Nephron progenitor cell (in vitro differentiated cells): Measurements from ENCODE around the gene RPP25L.

Experiments used
- DNase-seq: peaks from one replicate; pipeline ENCODE4 v3.0.0; 2021
- H3K27ac Mint-ChIP-seq: 2 replicates; pipeline ENCODE4 v1.8.0; 2021; ENCODE audit warnings: mild to moderate bottlenecking, moderate library complexity, mixed read lengths
- H3K27me3 Mint-ChIP-seq: 2 replicates; pipeline ENCODE4 v1.8.0; 2021; ENCODE audit warnings: mild to moderate bottlenecking, low read depth, mixed read lengths; ENCODE audit not compliant: poor library complexity
- H3K36me3 Mint-ChIP-seq: 2 replicates; pipeline ENCODE4 v1.8.0; 2021; ENCODE audit warnings: low read depth, mixed read lengths
- H3K4me1 Mint-ChIP-seq: 2 replicates; pipeline ENCODE4 v1.8.0; 2021; ENCODE audit warnings: mixed read lengths
- H3K4me3 Mint-ChIP-seq: 2 replicates; pipeline ENCODE4 v1.8.0; 2021; ENCODE audit warnings: mild to moderate bottlenecking, moderate library complexity, mixed read lengths
- H3K9me3 Mint-ChIP-seq: 2 replicates; pipeline ENCODE4 v1.8.0; 2021; ENCODE audit warnings: mild to moderate bottlenecking, moderate library complexity, mixed read lengths
- CTCF ChIP-seq: fragments of 200-600 bp; sonication (generic); IDR thresholded peaks from 2 replicates; pipeline ENCODE4 v1.5.0; 2021; ENCODE audit warnings: antibody characterized with exemption

The RPP25L gene

GRCh38 chr9:34601937-34602573 lies 9.8 kb downstream of the RPP25L start:
- no peaks in the 10 kb centered on the region for H3K36me3 Mint-ChIP-seq
- TF ChIP-seq CTCF, result no peak
- H3K27ac Mint-ChIP-seq, result peak overlapping the region; percentile 5
- no peaks in the 10 kb centered on the region for H3K9me3 Mint-ChIP-seq
- peaks cover 18% of the 10 kb centered on the region for H3K27me3 Mint-ChIP-seq
- peaks cover 30% of the 10 kb centered on the region for H3K4me1 Mint-ChIP-seq
- H3K4me3 Mint-ChIP-seq, result no peak overlapping the region
- DNase-seq, result no peak

- H3K36me3 Mint-ChIP-seq, result no peaks in the 10 kb centered on the region
- H3K27ac Mint-ChIP-seq, result no peak overlapping the region
- no peak for DNase-seq
- peaks cover 39% of the 10 kb centered on the region for H3K4me1 Mint-ChIP-seq
- no peak for TF ChIP-seq CTCF
- no peak overlapping the region for H3K4me3 Mint-ChIP-seq
- H3K27me3 Mint-ChIP-seq, result peaks cover 23% of the 10 kb centered on the region
- H3K9me3 Mint-ChIP-seq, result no peaks in the 10 kb centered on the region
These were observed 11.0 kb downstream of the RPP25L start for GRCh38 chr9:34600908-34601307.

- Mint-ChIP-seq H3K36me3 (no peaks in the 10 kb centered on the region), H3K4me1 (peaks cover 50% of the 10 kb centered on the region), H3K27ac (no peak overlapping the region), H3K27me3 (peaks cover 19% of the 10 kb centered on the region), H3K4me3 (no peak overlapping the region), H3K9me3 (no peaks in the 10 kb centered on the region)
- no peak for TF ChIP-seq CTCF
- DNase-seq, result no peak
These were observed 12.4 kb downstream of the RPP25L start for GRCh38 chr9:34599546-34599945.

- H3K36me3 Mint-ChIP-seq, result no peaks in the 10 kb centered on the region
- no peak overlapping the region for H3K27ac Mint-ChIP-seq
- no peak for TF ChIP-seq CTCF
- no peak for DNase-seq
- no peaks in the 10 kb centered on the region for H3K9me3 Mint-ChIP-seq
- peaks cover 63% of the 10 kb centered on the region for H3K4me1 Mint-ChIP-seq
- H3K27me3 Mint-ChIP-seq, result peaks cover 50% of the 10 kb centered on the region
- no peak overlapping the region for H3K4me3 Mint-ChIP-seq
These were observed 17.7 kb downstream of the RPP25L start for GRCh38 chr9:34594177-34594576.

GRCh38 chr9:34592895-34593601 lies 18.8 kb downstream of the RPP25L start:
- peak overlapping the region; percentile 63 for H3K4me3 Mint-ChIP-seq
- H3K27ac Mint-ChIP-seq, result no peak overlapping the region
- no peaks in the 10 kb centered on the region for H3K36me3 Mint-ChIP-seq
- peaks cover 69% of the 10 kb centered on the region for H3K4me1 Mint-ChIP-seq
- H3K27me3 Mint-ChIP-seq, result peaks cover 56% of the 10 kb centered on the region
- DNase-seq, result peak; percentile 74
- no peak for TF ChIP-seq CTCF
- H3K9me3 Mint-ChIP-seq, result no peaks in the 10 kb centered on the region
